Esophagus muscularis mucosa (tissue), 3 donors: ENCODE measurements around the gene PIN1.
"Not testable (repeated sequence)": the region's sequence is repeated elsewhere in the genome, so short reads cannot be mapped to it uniquely, and the experiment has no call there.

Experiments
- CTCF ChIP-seq, 3 experiments: fragments of 200-600 bp in 2 of 3; fragments of 450-650 bp in 1 of 3; sonication (generic) in 2 of 3; IDR thresholded peaks; one replicate each; pipeline ENCODE4 v1.5.1; 2017 to 2019; ENCODE audit warnings: antibody characterized with exemption in 3 of 3, mild to moderate bottlenecking in 2 of 3, moderate library complexity in 1 of 3
- POLR2A ChIP-seq: fragments of 450-650 bp; IDR thresholded peaks from one replicate; pipeline ENCODE4 v1.6.1; 2017; ENCODE audit warnings: antibody characterized with exemption, moderate library complexity, mild to moderate bottlenecking, low read depth
- POLR2AphosphoS5 ChIP-seq, 2 donors: sonication (generic); formaldehyde crosslinking; IDR thresholded peaks; one replicate each; pipeline ENCODE4 v1.6.1; 2017; ENCODE audit warnings: antibody characterized with exemption in 2 of 2

GRCh38 chr19:9791073-9791367 is 44.1 kb upstream of the PIN1 start:
- TF ChIP-seq CTCF (IDR thresholded peaks at IDR 0.05); POLR2AphosphoS5 (IDR thresholded peaks at IDR 0.05); POLR2A: not testable (repeated sequence)
